HG02973 (cell line): ENCODE data around the gene FSTL5.
A peak's percentile ranks its signal among the peaks of the same experiment; 100 is the strongest.

ENCODE experiments used
- ATAC-seq: cut with Tn5 transposase; IDR thresholded peaks from one replicate; pipeline ENCODE4 v1.9.1; 2021; ENCODE audit warnings: moderate library complexity; ENCODE audit not compliant: unreplicated experiment

The FSTL5 gene

DNA sequence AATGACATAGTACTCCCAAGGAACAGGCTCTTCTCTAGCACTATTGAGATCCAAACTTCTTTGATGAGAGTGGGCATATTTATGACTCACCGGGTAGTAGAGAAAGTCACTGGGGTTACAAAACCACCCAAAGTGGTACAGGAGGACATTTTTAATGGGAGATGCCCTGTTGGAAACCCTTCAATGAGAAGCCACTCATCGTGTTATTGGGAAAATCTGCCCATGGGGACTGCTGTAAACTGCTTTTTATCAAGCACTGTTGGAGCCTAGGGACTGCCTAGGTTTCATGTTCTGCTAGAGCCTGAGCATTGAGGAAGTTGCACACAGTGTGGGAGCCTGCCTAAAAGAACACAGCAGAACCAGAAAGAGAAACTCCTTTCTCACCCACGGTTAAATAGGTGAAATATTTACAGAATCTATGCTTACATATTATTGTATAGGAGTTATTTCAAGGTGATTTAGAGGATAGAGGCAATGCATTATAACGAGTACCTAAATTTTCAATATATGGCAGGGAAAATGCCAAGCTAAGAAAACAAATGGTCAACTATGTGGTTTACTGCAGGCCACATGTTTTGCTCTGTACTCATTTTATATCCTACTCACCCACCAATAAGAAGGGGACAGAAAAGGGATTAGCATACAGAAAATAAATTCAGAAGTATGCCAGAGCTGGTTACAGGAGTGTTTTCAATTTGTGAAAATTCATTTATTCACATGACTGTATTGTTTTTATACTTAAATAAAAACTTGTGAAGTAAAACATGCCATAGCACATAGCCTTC, 559.1 kb downstream of the FSTL5 start:
- peak; percentile 78 for ATAC-seq

DNA sequence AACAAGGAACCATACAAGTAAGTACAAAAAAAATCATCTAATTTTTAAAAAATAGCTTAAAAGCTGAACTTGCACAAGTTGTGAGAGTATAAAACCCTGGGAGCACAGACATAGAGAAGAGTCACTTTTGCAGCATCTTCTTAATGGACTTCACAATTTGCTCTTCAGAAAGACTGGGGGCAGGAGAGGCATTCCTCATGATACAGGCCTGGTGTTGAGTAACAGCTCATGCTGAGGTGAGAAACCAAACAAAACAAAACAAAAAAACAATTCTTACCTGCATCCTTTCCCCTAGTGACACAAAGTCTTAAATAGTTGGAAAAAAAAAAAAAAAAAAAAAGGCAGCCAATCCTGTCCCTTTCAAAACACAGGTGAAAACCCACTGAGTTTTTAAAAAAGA, 562.8 kb downstream of the FSTL5 start:
- ATAC-seq: no peak

DNA sequence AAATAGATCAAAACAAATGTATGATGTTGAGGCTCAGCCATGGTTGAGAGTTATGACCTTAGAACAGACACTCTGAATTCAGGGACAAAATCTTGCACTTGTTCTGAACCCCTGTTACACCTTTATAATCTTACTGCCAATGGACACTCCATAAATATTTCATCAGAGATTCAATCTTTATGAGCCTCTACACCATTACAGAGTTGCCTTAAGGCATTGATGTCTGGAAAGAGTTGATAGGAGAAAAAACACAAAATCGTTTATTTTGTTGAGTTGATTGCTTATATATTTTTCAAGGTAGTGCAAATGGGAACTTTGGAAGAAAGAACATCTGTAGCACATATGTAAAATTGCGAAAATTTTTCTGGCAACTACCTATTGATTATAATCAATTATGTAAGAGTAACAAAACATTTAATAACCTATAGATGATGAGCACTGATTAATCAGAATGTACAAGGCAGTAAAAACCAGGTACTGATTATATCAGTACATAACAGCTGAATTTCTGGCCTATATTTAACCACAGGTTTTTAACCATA, 568.5 kb downstream of the FSTL5 start:
- ATAC-seq: no peak

DNA sequence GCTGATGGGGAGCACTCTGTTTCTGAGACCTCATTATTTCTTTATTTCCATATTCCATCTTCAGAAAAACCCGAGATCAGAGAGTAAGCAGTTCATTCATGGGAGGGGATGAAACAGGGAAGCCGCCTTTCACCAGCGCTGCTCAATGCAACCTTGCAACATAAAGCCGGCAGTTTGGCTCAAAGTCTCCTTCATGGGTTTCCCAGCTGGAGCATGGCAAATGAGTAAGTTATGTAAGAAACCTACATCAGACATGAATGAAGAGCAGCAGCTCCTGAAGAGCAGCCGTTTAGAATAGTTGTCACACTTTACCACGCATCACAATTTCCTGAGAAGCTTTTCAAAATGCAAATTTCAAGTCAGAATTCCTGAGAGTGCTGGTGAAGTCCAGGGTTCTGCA, 578.8 kb downstream of the FSTL5 start:
- ATAC-seq: no peak

DNA sequence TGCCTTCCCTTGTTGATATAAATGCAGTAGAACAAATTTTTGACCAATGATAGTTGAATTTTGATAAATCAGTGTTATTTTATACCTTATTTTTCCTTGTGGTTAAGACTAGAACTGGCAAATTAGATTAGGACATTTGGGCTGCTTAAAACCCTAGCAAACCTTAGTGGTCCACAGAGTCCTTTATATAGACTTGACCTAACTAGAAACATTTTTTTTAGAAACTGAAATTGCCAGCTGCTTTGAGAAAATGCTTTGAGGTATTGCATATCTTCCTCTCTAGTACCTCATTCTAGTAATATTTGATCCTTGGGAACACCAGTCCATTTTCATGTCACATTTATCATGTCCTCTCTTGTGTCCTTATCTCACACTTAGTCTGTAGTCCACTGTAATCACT, 580.3 kb downstream of the FSTL5 start:
- no peak for ATAC-seq

DNA sequence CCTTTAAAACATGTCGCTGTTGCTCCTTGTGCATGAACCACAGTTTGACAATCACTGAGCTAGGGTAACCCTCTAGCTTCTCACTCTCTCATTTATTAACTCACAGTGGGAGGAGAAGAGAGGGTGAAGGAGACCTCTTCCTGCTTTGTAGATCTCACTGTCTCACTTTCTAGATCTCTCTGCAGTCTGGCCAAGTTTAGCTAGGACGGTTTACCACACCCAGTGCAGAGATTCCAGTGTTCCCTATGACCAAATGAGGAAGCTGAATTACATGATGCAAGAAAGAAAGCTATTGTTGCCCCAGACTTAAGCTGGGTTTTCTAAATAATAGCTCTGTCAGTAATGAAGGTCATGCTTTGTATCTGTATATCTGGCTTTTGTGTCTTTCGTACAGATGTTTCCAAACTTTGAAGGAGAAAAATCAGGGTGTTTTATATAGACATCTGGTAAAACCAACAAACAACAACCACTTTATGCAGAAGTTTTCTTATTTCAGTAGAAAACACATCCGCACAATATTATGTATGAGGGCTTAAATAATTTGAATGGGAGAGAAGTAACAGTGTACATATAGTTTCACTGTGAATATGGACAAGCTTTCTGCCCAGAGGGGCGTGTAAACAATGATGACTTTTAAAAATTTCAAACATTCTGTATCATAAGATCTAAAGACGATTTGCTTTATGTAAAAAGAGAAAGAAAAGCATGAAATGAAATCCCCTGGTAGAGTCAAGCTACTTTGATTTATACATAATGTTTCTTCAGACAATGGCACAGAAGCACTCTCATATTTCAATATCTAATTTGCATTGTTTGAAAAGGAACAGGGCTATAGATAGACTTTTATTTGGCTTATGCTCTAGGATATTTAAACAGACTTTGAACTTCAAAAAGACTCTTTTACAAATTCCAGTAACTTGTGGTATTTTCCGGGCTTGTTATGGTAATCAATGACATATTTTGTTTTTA, 582.3 kb downstream of the FSTL5 start:
- no peak for ATAC-seq

DNA sequence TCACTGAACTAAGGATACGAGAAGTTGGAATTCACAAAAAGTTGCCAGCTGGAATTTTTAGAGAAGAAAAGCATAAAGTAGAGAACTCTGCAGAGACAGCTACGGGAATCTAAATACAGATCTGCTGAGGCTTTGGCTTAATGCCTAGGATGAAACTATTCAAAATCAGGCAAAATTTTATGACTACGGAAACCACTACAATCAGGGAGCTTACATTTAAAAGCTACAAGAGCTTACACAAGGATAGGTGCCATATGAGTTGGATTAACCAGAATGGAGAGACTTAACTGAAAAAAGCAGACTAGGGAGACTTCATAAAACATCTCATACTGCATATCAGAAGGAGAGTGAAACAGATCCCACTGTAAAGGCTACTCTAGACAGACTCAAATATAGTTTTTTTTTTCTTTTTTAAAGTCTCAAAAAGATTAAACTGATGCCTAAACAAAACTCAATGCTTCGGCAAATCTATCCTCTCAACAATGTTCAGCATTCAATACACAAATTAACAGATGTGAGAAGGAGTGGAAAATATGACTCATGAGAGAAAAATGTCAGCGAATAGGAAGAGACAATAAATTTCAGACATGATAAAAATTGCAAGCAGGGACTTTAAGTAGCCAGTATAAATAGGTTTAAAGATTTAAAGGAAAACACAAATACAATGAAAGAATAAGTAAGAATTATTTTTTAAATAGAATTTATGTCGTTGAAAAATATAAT, 586.1 kb downstream of the FSTL5 start:
- ATAC-seq: no peak

DNA sequence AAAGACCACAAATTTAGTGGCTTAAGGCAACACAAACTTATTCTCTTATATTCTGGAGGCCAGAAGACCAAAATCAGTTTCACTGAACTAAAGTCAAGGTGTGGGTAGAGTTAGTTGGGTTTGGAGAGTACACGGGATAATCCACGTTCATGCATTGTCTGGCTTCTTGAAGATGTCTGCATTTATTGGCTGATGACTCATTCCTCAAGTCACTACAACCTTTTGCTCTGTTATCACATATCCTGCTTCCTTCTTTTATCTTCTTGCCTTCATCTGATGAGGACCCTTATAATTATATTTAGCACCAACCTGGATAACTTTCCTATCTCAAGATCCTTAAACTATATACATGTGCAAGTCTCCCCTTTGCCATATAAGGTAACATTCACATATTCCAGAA, 590.0 kb downstream of the FSTL5 start:
- no peak for ATAC-seq

DNA sequence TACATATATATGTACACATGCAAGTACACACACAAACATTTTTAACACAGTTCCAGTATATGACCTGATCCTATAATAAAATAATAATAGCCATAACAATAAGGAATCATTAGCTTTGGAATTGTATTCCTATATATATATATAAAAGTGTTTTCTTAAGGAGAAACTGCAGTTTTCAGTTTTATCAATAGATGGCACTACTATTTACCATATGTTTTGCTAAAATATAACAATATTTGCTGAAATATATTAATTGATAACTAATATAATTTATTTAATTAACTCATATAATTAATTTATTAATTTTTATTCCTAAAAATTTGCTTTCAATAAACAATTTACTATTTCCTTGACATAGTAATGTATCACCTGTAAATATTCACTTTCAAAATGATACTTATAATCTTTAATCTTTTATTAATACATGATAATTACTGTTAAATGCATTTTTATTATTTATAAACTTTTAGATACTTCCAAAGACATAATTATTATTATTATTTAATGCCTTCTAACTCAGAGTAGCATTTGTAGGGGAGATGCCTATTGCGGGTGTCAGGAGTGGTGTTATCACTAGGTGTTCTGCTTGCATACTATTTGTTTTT, 599.5 kb downstream of the FSTL5 start:
- no peak for ATAC-seq

DNA sequence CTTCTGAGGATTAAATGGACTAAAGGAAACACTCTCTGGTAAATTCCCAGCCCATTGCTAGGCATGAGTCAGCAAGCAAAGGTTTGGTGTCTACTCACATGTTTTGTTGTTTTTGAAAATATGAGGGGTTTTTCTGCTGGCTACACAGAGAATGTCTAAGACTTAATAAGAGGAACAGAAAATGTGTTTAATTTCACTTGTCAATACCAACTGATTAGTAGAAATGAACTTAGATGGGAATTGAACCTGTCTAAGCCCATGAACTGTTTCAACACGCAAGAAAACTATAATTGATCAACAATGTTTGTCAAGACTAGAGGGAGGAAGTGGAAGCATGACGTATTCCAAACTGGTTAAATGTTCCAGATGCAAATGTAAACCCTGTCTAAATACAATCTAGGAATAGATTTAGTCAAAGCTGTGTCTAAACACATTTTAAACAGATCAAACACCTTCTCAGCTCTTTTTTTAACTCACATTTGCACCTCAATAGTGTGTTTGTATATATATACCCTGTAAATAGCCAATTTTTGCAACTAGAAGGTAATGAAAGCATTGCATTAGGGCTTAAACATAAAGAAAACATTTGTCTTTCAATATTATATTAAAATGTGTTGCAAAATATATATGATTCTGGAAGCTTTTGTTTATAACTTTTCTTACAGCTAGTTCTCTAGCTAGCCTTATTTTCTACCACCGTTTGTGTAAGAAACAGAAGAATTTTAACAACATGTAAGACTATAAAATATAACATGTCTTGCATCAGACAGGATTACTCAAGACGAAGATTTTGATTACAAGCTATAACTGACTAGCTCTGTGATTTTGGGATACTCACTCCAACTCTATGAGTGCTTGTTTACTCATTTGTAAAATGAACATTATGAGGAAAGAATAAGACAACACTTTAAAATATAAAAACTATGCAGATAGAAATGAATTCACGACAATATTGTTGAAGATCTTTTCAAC, 607.8 kb downstream of the FSTL5 start:
- ATAC-seq: peak; percentile 72

DNA sequence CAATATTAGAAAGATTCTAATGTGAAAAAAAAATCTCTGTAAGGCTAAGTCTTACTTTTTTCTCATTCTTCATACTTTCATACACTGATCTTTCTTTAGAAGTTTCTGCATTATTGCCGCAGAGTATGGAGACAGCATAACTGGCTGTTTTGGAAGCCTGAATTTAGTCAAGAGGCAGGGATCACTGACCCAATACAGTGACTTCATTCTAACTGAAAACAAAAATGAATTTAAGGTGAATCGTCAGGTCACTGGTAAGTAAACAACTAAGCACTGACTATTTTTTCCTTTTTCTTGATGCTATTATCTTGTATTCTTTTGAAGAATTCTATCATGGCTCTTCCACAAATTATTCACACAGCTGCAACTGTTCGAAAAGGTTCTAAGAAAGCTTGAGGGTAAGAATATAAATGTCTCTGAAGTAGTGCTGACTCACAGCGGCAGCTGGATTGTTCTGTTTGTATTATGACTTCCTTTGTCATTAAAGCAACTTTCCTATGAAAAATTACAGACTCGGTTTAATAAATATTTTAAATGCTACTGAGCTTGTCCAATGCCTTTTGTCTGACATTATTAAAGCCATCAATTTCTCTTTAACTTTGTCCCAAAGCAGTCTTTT, 609.3 kb downstream of the FSTL5 start:
- no peak for ATAC-seq

DNA sequence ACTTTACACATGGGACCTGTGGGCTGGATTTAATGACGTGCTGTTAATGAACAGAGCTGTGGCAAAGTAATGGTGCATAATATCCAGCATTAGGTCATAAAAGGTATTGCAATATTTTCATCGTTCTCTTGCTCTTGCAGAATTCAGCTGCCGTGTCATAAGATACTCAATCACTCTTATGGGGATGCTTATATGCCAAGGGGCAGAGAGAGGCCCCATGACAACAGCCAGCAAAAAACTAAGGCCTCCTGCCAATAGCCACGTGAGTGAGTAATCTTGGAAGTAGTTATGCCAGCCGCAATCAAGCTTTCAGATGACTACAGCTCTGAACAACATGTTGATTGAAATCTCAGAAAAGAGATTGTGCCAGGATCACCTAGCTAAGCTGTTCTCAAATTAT, 616.9 kb downstream of the FSTL5 start:
- ATAC-seq: no peak

DNA sequence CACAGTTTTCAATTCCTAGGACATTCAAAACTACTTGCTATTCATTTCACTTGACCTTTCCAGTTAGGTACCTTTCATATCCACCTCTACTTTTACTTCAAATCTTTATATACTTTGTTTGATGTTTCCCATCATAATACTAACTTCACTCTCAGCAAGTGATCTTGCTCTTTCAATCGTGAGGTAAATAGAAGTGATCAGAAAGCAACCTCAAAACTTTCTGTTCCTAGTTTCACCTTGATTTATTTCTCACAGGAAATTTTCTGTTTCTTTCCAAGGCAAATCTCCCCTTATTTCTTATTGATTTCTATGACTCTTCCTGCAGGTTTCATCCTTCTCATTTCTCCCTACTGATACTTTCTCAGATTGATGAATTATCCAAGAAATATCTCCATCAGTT, 623.5 kb downstream of the FSTL5 start:
- no peak for ATAC-seq

DNA sequence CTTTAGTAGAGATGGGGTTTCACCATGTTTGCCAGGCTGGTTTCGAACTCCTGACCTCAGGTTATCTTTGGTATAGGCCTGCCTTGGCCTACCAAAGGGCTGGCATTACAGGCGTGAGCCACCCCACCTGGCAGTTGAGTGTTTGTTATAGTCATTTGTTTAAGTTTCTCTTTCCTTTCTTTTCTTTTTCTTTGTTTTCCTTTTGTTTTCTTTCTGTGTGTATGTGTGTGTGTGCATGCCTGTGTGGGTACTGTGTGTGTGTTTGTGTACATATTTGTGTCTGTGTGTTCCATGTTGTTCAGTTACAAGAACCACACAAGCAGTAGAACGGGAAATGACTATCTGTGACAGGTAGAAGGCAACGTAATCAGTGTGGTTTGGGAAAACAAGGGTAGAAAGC, 624.9 kb downstream of the FSTL5 start:
- ATAC-seq: no peak

DNA sequence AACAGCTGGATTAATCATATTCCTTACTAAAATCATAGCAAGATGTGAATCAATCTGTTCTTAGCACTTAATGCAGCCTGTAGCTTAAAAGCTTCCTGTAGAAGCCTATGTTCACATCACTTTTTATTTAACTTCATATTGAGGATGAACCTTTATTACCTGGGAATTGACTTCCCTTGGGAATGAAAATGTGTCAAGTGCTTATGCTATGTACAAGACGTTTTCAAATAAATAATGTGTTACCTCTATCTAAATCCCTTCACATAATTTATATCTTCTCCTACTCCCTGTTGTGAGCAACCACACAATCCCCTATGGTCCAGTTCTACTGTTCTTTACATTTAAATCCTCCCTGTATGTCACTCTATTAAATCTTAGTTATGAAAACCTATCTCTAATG, 633.1 kb downstream of the FSTL5 start:
- ATAC-seq: no peak

DNA sequence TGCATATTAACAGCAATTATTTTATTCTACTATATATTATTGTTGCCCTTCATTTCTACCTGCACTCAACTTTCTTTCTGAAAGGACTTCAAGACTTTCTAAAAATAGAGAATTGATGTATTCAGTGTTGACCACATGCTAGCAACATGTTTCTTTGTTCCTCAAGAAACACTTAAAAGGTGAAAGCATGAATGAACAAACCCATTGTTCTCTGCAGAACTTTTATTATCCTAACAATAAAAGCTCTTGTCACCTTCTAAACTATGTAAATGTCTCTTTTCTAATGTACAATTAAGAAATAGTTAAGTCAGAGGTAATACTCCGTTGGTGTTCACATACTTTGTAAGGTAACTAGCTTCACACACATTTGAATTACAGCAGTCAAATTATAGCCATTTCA, 638.7 kb downstream of the FSTL5 start:
- no peak for ATAC-seq

DNA sequence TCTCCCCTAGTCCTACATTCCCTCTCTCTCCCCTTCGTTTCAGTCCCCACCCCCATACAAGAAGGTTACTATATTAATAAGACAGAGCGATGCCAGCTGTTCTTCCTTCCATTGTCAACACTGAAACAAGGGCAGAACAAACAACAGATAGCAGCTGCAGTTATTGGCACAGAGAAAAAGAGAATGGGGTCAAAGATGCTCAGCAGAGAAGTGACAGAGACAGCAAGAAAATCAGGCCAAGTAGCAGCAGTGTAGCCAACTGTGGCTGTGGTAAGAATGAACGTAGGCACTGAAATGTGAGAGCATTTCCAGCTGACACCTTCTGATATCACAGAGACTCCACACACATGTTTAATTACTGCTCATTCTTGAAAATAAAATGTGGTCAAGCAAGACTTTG, 641.8 kb downstream of the FSTL5 start:
- ATAC-seq: no peak

DNA sequence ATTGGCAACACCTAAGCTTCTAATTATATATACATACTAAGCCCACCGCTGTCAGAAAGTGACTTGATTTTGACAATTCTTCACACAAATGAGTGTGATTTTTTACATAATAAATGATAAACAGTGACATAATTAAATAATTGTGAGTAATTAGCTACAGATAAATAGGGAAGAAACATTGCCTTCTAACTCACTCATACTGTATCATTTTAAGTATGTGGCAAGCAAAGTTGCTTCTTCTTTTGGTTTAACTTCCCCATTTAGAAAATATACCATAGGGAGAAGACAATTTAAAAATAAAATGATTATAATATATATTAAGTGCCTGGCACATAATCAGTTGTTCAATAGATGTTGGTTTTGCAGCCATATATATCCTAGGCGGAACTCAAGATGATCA, 644.2 kb downstream of the FSTL5 start:
- no peak for ATAC-seq

DNA sequence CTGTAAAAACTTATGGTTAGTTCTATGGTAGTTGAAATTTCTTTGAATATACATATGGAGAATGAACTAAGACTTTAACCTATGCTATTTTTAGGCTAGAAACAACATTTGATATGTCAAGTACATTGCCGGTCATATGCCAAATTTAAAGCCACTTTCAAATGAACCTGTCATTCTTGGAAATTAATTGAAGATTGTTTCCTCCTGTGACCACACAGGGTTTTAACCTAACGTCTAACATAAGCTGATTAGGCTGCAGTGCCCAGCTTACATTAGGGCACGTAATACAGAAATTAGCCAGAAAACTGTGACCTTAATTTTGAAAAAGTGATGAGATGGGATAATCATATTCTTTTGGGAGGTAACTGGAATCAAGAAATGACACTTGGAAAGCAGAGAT, 645.9 kb downstream of the FSTL5 start:
- no peak for ATAC-seq
